Esophagus squamous epithelium (tissue), 5 donors: ENCODE results near the gene RHOH. TPM values are rescaled to one million over a fixed set of nuclear protein-coding genes. Genes with fewer than 3 reads are reported as not detected.

Source experiments
- DNase-seq: peaks from one replicate; lab custom pipeline; 2025; lab: John Stamatoyannopoulos, UW
- H3K27ac ChIP-seq, 4 donors: fragments of 200-600 bp; sonication (generic); one replicate each; pipeline ENCODE4 v1.5.1; 2016 to 2019; ENCODE audit warnings: mild to moderate bottlenecking in 1 of 4
- H3K27me3 ChIP-seq, 4 donors: fragments of 200-600 bp; sonication (generic); 1 replicate in 3 of 4; 2 replicates in 1 of 4; pipeline versions ENCODE4 v1.5.1 to v1.6.0; 2017 to 2021; ENCODE audit warnings: antibody characterized with exemption in 1 of 4
- H3K36me3 ChIP-seq, 3 donors: fragments of 200-600 bp; sonication (generic); one replicate each; pipeline ENCODE4 v1.5.1; 2016 to 2019
- H3K4me1 ChIP-seq, 3 donors: fragments of 200-600 bp; sonication (generic); one replicate each; pipeline ENCODE4 v1.5.1; 2017 to 2019
- H3K4me3 ChIP-seq, 4 donors: fragments of 200-600 bp; sonication (generic); 1 replicate in 3 of 4; 2 replicates in 1 of 4; pipeline ENCODE4 v1.5.1; 2016 to 2019; ENCODE audit warnings: mild to moderate bottlenecking in 2 of 4, moderate library complexity in 1 of 4
- H3K9me3 ChIP-seq, 3 donors: fragments of 200-600 bp; sonication (generic); one replicate each; pipeline ENCODE4 v1.5.1; 2016 to 2019
- CTCF ChIP-seq, 6 experiments: fragments of 450-650 bp in 4 of 6; fragments of 200-600 bp in 2 of 6; sonication (generic) in 2 of 6; IDR thresholded peaks; one replicate each; pipeline ENCODE4 v1.5.1; 2016 to 2019; ENCODE audit warnings: antibody characterized with exemption in 6 of 6, mild to moderate bottlenecking in 4 of 6, moderate library complexity in 4 of 6
- POLR2A ChIP-seq, 4 donors: fragments of 450-650 bp; IDR thresholded peaks; one replicate each; pipeline ENCODE4 v1.6.1; 2017; ENCODE audit warnings: antibody characterized with exemption in 4 of 4, mild to moderate bottlenecking in 4 of 4, moderate library complexity in 3 of 4
- WGBS, 2 donors: methylation state at CpG; one replicate each; pipeline ENCODE4 v1.1.5; 2018; 5-methylcytosine and 5-hydroxymethylcytosine counted together
- intact Hi-C: fragments of 100-400 bp; cut with DNase I; formaldehyde crosslinking; loops from one replicate; pipeline ENCODE4 v1.15.0; 2022
- total RNA-seq, 4 donors: library from RNA; depleted of rRNA; stranded (reverse); fragments of >200 nt; gene quantifications; one replicate each; pipeline ENCODE4 v1.1.0, GENCODE V29; 2016
- donor health status: DM: yes; HTN: yes; CAD: no.

Gene RHOH
- total RNA-seq, 4 donors from 2014 or later: 0.79 to 5.0 (median 2.2) TPM

- Histone ChIP-seq H3K27ac (peak overlapping the region in 2 of 4 donors; percentile 42 to 66), H3K36me3 (no peaks in the 10 kb centered on the region), H3K27me3 (no peaks in the 10 kb centered on the region), H3K4me3 (peak overlapping the region in 1 of 4 donors; percentile 11), H3K4me1 (no peaks in the 10 kb centered on the region), H3K9me3 (no peaks in the 10 kb centered on the region)
- intact Hi-C loops: no loop called here
- WGBS, 2 donors: 78 to 82% methylated on average over 3 of the region's 3 CpGs
- DNase-seq: no peak
- TF ChIP-seq CTCF (IDR thresholded peaks at IDR 0.05): no peak
- no peak for TF ChIP-seq POLR2A (IDR thresholded peaks at IDR 0.05)
Observed at GRCh38 chr4:40202474-40202873, 5.6 kb downstream of the RHOH start.

- DNase-seq: no peak
- no peaks in the 10 kb centered on the region for H3K36me3 ChIP-seq
- H3K4me3 ChIP-seq: peak overlapping the region in 2 of 4 donors; percentile 9 to 32
- intact Hi-C loops: no loop called here
- peak overlapping the region; percentile 36 to 78 (median 60) for H3K27ac ChIP-seq
- TF ChIP-seq POLR2A (IDR thresholded peaks at IDR 0.05) (no peak), CTCF (IDR thresholded peaks at IDR 0.05) (no peak)
- H3K4me1 ChIP-seq: no peaks in the 10 kb centered on the region
- 71 to 84% methylated on average over 7 of the region's 9 CpGs for WGBS, 2 donors
- no peaks in the 10 kb centered on the region for H3K9me3 ChIP-seq
- no peaks in the 10 kb centered on the region for H3K27me3 ChIP-seq
Observed at GRCh38 chr4:40204507-40205258, 7.9 kb downstream of the RHOH start.

- intact Hi-C loops: no loop called here
- H3K4me1 ChIP-seq: no peaks in the 10 kb centered on the region
- WGBS, 2 donors: 56 to 80% methylated on average over 6 of the region's 6 CpGs
- no peaks in the 10 kb centered on the region for H3K27me3 ChIP-seq
- peak overlapping the region; percentile 36 to 78 (median 60) for H3K27ac ChIP-seq
- H3K9me3 ChIP-seq: no peaks in the 10 kb centered on the region
- no peaks in the 10 kb centered on the region for H3K36me3 ChIP-seq
- H3K4me3 ChIP-seq: peak overlapping the region in 2 of 4 donors; percentile 8 to 32
- TF ChIP-seq CTCF (IDR thresholded peaks at IDR 0.05) (no peak), POLR2A (IDR thresholded peaks at IDR 0.05) (peak in 2 of 4 donors; percentile 15 to 32)
- no peak for DNase-seq
Observed at GRCh38 chr4:40205259-40206198, 8.7 kb downstream of the RHOH start.

- TF ChIP-seq CTCF (IDR thresholded peaks at IDR 0.05): no peak
- peak in 1 of 4 donors; percentile 18 for TF ChIP-seq POLR2A (IDR thresholded peaks at IDR 0.05)
- intact Hi-C loops: no loop called here
- WGBS, 2 donors: 53 to 72% methylated on average over 2 of the region's 2 CpGs
- Histone ChIP-seq H3K27me3 (no peaks in the 10 kb centered on the region), H3K4me1 (no peaks in the 10 kb centered on the region), H3K4me3 (peak overlapping the region in 2 of 4 donors; percentile 8 to 21), H3K9me3 (no peaks in the 10 kb centered on the region), H3K27ac (peak overlapping the region in 2 of 4 donors; percentile 60), H3K36me3 (no peaks in the 10 kb centered on the region)
- no peak for DNase-seq
Observed at GRCh38 chr4:40206426-40206825, 9.6 kb downstream of the RHOH start.
